Activated CD4-positive, CD25-positive, alpha-beta regulatory T cell (primary cell): ENCODE measurements around the gene FAM13A.

ENCODE experiments used
- DNase-seq, 4 experiments: peaks; one replicate each; lab custom pipeline; 2025; lab: John Stamatoyannopoulos, UW

FAM13A gene

GRCh38 chr4:88713782-88714181 is 343.2 kb downstream of the FAM13A start:
- no peak for DNase-seq

- no peak for DNase-seq
Observed at GRCh38 chr4:88709989-88710388, 347.0 kb downstream of the FAM13A start.

DNA sequence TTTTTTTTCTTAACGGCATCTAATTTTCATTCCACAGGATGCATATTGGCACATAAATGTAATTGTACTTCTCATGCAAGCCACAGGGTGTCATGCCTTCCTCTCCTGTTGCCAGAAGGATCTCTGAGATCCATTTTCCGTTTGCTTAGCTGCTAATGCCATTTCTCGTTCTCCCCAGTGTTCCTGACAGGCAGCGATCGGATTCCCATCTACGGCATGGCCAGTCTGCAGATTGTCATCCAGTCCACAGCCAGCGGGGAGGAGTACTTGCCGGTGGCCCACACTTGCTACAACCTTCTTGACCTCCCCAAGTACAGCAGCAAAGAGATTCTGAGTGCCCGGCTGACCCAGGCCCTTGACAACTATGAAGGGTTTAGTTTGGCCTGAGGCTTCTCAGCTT is 350.4 kb downstream of the FAM13A start:
- no peak for DNase-seq

- DNase-seq = no peak
Observed at GRCh38 chr4:88705805-88706492, 351.0 kb downstream of the FAM13A start.

GRCh38 chr4:88705223-88705622 is 351.8 kb downstream of the FAM13A start:
- no peak for DNase-seq

DNA sequence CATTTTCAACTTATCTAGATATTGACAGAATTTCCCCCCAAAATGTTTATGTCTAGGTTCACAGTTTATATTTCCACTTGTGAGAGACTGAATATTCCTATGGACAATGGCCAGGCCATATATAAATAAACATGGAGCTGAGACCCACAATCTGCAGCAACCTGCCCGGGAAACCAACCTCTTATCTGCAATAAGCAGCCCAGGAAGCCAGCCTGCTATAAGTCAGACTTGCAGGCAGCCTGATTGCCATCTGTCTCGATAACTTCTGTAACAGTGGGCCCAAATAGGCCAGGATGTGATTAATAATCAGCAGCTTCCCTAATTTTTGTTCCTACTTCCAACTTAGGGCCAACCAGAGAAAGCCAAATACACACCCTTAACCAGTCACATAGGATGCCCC is 354.2 kb downstream of the FAM13A start:
- no peak for DNase-seq

- no peak for DNase-seq
Observed at GRCh38 chr4:88698519-88698918, 358.5 kb downstream of the FAM13A start.

- DNase-seq = peak; percentile 7 to 50 (median 31)
Observed at GRCh38 chr4:88697588-88698329, 359.2 kb downstream of the FAM13A start, which contains the start of gene NAP1L5. TSS of gene NAP1L5 (minus strand) at chr4:88697829. CDS start at chr4:88697754, 75 bp downstream.

GRCh38 chr4:88697141-88697540 is 359.8 kb downstream of the FAM13A start:
- DNase-seq = peak in 1 of 4 experiments; percentile 0

DNA sequence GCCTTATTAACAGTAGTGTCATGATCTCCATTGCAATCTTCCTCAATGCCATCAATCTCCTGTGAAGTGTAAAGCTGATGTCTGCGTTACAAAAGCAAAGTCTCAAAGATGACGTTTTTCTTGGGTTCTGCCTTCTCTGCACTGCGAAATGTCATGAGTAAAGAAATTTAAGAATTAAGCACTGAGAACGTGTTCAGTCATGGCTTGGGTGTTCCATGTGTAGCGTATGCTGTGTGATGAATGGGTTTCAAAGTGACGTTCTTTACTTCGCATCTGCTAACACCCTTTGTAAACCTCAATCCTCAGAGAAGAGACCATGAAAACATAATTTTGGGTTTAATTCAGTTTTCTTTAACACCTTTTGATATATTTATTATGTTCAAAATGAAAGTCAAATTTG is 360.4 kb downstream of the FAM13A start:
- no peak for DNase-seq

GRCh38 chr4:88693792-88694191 is 363.2 kb downstream of the FAM13A start:
- DNase-seq = no peak

GRCh38 chr4:88690355-88690754 is 366.6 kb downstream of the FAM13A start:
- DNase-seq = no peak

DNA sequence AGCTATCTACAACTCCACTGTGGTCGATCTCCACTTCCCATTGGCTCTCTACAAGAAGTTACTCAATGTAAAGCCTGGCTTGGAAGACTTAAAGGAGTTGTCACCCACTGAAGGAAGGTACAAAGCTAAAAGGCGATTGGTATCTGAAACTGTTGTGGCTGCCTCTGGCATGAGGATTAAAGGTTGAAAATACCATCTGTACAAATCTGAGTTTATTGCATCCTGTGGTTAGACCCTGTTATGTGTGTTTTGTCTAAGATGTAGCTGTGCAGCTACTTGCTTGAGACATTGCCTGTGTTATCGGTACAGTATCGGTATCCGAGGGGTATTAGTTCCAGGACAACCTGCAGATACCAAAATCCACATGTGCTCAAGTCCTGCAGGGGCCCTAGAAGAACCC is 375.8 kb downstream of the FAM13A start:
- DNase-seq = no peak
